ENCODE data around the gene ANKS1B. TPM values are rescaled to one million over a fixed set of nuclear protein-coding genes. Genes with fewer than 3 reads are reported as not detected.

ANKS1B gene
- total and polyA plus RNA-seq, 10 of the 15 experiments (the other 5 are each of a cell fraction or from before 2014, with no cell fraction given) = 0.16 to 1.3 (median 0.82) TPM; not detected in 7

DNA sequence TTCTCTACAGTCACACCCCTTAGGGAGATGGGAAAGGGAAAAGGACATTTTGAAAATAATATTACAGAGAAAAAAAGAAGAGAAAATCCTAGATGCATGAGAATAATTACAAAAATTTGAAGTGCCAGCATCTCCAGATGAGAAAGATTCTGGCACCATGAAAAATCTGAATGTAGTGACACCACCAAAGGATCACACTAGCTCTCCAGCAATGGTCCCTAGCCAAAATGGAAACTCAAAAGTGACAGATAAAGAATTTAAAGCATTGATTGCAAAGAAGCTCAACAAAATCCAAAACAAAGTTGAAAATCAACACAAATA is 364.6 kb downstream of the ANKS1B start:
- Histone ChIP-seq H3K9me3 (replicated peaks; ENCODE audit: control insufficient read depth, insufficient read depth, low read length) (no peaks in the 10 kb centered on the region; the same call in 2 of the 3 replicates), H4K20me1 (ENCODE audit: control insufficient read depth, insufficient read depth) (no peaks in the 10 kb centered on the region), H3K4me2 (ENCODE audit: control insufficient read depth, insufficient read depth) (no peak overlapping the region), H3K9ac (ENCODE audit: control insufficient read depth, insufficient read depth, low read length) (no peak overlapping the region), H3K79me2 (ENCODE audit: control insufficient read depth, insufficient read depth, low read length) (no peaks in the 10 kb centered on the region), H3K27ac (ENCODE audit: control insufficient read depth, insufficient read depth) (no peak overlapping the region), H3K4me1 (ENCODE audit: control insufficient read depth, insufficient read depth, low read length) (no peaks in the 10 kb centered on the region), H3K36me3 (ENCODE audit: control insufficient read depth in 2 of 2, insufficient read depth in 2 of 2, low read length in 1 of 2) (no peaks in the 10 kb centered on the region), H3K27me3 (replicated peaks in 1 of 2; ENCODE audit: control insufficient read depth in 2 of 2, insufficient read depth in 2 of 2, low read length in 1 of 2) (no peaks in the 10 kb centered on the region), H2AFZ (ENCODE audit: control insufficient read depth, low read depth, low read length) (no peak overlapping the region), H3K4me3 (no peak overlapping the region)
- in situ Hi-C loops (cut with MboI) (loop anchor here (25.0 kb wide), 1 partner anchor 233 kb away; no protein-coding TSS in a partner anchor), intact Hi-C loops (cut with micrococcal nuclease; ENCODE audit: unreplicated experiment) (loop anchor here (1.0 kb wide), 2 partner anchors 233 to 577 kb away; no protein-coding TSS in a partner anchor)
- SMC1A ChIA-PET (ENCODE audit: uncharacterized antibody, unreplicated experiment) = interaction anchor here (0.7 to 2.7 kb wide), 12 partner anchors 9 to 586 kb away, joined by 3 to 38 read pairs (median 4); no protein-coding TSS in a partner anchor
- no TSS peak for BruUV-seq (replicated peaks)
- no peak for ATAC-seq
- DNase-seq (ENCODE audit: low read depth, low spot score) = no peak
- POLR2A ChIA-PET = no interaction called here
- RAD21 ChIA-PET (ENCODE audit: unreplicated experiment) = interaction anchor here (0.7 to 2.8 kb wide), 7 partner anchors 229 to 578 kb away, joined by 3 to 27 read pairs (median 5); no protein-coding TSS in a partner anchor
- TF ChIP-seq CREB1 (IDR thresholded peaks at IDR 0.05; ENCODE audit: low read depth) (no peak), KAT2A (conservative IDR thresholded peaks at IDR 0.05; ENCODE audit: control insufficient read depth, low read depth, low read length) (no peak), CHD4 (IDR thresholded peaks at IDR 0.05) (no peak), NKRF (conservative IDR thresholded peaks at IDR 0.05) (no peak), MTA3 (IDR thresholded peaks at IDR 0.05; ENCODE audit: borderline replicate concordance, low read length) (no peak), RFX5 (IDR thresholded peaks at IDR 0.05; ENCODE audit: low read depth, low read length) (no peak), WRNIP1 (IDR thresholded peaks at IDR 0.05; ENCODE audit: borderline replicate concordance, low read depth, low read length) (no peak), GATAD2B (conservative IDR thresholded peaks at IDR 0.05; ENCODE audit: low read depth) (no peak), MTA2 (IDR thresholded peaks at IDR 0.05; ENCODE audit: low read depth) (no peak)
- TF ChIP-seq, protein P1, sequence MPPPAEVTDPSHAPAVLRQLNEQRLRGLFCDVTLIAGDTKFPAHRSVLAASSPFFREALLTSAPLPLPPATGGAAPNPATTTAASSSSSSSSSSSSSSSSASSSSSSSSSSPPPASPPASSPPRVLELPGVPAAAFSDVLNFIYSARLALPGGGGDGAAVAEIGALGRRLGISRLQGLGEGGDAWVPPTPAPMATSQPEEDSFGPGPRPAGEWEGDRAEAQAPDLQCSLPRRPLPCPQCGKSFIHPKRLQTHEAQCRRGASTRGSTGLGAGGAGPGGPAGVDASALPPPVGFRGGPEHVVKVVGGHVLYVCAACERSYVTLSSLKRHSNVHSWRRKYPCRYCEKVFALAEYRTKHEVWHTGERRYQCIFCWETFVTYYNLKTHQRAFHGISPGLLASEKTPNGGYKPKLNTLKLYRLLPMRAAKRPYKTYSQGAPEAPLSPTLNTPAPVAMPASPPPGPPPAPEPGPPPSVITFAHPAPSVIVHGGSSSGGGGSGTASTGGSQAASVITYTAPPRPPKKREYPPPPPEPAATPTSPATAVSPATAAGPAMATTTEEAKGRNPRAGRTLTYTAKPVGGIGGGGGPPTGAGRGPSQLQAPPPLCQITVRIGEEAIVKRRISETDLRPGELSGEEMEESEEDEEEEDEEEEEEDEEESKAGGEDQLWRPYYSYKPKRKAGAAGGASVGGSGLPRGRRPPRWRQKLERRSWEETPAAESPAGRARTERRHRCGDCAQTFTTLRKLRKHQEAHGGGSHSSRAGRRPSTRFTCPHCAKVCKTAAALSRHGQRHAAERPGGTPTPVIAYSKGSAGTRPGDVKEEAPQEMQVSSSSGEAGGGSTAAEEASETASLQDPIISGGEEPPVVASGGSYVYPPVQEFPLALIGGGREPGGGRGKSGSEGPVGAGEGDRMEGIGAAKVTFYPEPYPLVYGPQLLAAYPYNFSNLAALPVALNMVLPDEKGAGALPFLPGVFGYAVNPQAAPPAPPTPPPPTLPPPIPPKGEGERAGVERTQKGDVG (CRISPR knock-in tag; IDR thresholded peaks at IDR 0.05) = no peak
- no peak for FAIRE-seq
- CTCF ChIA-PET = interaction anchor here (0.7 to 6.5 kb wide), 17 partner anchors 8 to 581 kb away, joined by 3 to 102 read pairs (median 5); no protein-coding TSS in a partner anchor
